Right lobe of liver (tissue), 4 donors: ENCODE data around the gene NRXN2.

ENCODE experiments used
- POLR2A ChIP-seq: fragments of 450-650 bp; IDR thresholded peaks from one replicate; pipeline ENCODE4 v1.6.1; 2017; ENCODE audit warnings: antibody characterized with exemption, mild to moderate bottlenecking
- TF ChIP-seq, protein P1 (sequence below), 4 donors: fragments of 200-600 bp in 3 of 4; fragments of 450-650 bp in 1 of 4; IDR thresholded peaks; one replicate each; pipeline versions ENCODE4 v1.5.1 to v1.8.0; 2016 to 2022; ENCODE audit warnings: antibody characterized with exemption in 4 of 4, mild to moderate bottlenecking in 2 of 4
- donor health status: DM: no; HTN: no; CAD: no.
- donor health status: DM: no; HTN: no; CAD: no.
- donor health status: DM: no; HTN: yes; CAD: no.

DNA sequence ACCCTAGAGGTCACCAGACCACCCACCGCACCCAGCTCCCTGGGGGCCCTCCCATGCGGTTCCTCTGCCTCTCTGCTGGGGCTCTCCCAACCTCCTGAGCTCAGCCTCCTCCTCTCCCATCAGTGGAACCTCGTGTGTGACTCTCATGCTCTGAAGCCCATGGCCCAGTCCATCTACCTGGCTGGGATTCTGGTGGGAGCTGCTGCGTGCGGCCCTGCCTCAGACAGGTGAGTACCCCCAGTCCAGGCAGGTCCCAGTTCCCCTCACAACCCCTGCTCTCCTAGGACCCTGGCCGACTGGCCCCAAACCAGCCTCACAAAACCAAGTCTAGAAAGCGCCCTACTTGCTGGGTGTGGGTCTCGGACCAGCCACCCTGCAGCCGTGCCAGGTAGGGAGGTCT lies 130.3 kb downstream of the NRXN2 start:
- no peak for TF ChIP-seq POLR2A
- TF ChIP-seq, protein P1, sequence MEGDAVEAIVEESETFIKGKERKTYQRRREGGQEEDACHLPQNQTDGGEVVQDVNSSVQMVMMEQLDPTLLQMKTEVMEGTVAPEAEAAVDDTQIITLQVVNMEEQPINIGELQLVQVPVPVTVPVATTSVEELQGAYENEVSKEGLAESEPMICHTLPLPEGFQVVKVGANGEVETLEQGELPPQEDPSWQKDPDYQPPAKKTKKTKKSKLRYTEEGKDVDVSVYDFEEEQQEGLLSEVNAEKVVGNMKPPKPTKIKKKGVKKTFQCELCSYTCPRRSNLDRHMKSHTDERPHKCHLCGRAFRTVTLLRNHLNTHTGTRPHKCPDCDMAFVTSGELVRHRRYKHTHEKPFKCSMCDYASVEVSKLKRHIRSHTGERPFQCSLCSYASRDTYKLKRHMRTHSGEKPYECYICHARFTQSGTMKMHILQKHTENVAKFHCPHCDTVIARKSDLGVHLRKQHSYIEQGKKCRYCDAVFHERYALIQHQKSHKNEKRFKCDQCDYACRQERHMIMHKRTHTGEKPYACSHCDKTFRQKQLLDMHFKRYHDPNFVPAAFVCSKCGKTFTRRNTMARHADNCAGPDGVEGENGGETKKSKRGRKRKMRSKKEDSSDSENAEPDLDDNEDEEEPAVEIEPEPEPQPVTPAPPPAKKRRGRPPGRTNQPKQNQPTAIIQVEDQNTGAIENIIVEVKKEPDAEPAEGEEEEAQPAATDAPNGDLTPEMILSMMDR (IDR thresholded peaks at IDR 0.05): no peak
